Measurements from ENCODE around the gene MRPL38. TPM values are rescaled to one million over a fixed set of nuclear protein-coding genes. Genes with fewer than 3 reads are reported as not detected.

Gene MRPL38
- total and polyA plus RNA-seq, 2 of the 8 experiments (the other 6 are each of a cell fraction or from before 2014, with no cell fraction given): 78.4 to 125 TPM

DNA sequence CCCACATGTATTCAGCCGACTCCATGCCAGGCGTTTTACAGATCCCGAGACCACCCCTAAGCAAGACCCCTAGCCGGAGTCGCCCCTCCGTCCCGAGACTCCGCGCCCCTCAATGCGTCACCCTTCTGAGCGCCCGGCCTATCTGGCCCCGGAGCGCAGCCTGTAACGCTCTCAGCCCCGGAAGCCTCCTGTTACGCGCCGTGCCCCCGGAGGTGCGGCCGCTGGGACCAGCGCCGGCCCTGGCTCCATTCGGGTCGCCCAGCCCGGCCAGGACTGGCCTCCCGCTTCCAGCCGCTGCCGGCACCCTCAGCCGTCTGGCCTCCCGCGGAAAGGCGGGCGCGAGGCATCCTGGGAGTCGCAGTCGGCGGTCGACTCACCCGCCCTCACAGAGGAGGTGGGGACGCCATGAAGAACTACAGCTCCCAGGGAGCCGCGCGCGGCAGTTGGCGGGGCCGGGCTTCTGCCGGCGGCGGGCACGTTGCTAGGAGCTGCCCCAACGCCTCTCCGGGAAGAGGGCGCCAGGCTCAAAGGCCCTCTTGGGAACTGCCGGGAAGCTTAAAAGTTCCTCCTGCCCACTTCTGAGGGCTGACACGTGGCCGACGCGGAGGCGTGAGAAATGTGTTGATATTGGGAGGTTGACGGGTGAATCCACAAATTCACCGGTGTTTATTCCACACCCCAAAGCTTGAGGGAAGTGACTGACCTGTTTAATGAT is 36.2 kb upstream of the MRPL38 start, which contains the start of gene FBF1 (continued):
- TF ChIP-seq, protein P1, sequence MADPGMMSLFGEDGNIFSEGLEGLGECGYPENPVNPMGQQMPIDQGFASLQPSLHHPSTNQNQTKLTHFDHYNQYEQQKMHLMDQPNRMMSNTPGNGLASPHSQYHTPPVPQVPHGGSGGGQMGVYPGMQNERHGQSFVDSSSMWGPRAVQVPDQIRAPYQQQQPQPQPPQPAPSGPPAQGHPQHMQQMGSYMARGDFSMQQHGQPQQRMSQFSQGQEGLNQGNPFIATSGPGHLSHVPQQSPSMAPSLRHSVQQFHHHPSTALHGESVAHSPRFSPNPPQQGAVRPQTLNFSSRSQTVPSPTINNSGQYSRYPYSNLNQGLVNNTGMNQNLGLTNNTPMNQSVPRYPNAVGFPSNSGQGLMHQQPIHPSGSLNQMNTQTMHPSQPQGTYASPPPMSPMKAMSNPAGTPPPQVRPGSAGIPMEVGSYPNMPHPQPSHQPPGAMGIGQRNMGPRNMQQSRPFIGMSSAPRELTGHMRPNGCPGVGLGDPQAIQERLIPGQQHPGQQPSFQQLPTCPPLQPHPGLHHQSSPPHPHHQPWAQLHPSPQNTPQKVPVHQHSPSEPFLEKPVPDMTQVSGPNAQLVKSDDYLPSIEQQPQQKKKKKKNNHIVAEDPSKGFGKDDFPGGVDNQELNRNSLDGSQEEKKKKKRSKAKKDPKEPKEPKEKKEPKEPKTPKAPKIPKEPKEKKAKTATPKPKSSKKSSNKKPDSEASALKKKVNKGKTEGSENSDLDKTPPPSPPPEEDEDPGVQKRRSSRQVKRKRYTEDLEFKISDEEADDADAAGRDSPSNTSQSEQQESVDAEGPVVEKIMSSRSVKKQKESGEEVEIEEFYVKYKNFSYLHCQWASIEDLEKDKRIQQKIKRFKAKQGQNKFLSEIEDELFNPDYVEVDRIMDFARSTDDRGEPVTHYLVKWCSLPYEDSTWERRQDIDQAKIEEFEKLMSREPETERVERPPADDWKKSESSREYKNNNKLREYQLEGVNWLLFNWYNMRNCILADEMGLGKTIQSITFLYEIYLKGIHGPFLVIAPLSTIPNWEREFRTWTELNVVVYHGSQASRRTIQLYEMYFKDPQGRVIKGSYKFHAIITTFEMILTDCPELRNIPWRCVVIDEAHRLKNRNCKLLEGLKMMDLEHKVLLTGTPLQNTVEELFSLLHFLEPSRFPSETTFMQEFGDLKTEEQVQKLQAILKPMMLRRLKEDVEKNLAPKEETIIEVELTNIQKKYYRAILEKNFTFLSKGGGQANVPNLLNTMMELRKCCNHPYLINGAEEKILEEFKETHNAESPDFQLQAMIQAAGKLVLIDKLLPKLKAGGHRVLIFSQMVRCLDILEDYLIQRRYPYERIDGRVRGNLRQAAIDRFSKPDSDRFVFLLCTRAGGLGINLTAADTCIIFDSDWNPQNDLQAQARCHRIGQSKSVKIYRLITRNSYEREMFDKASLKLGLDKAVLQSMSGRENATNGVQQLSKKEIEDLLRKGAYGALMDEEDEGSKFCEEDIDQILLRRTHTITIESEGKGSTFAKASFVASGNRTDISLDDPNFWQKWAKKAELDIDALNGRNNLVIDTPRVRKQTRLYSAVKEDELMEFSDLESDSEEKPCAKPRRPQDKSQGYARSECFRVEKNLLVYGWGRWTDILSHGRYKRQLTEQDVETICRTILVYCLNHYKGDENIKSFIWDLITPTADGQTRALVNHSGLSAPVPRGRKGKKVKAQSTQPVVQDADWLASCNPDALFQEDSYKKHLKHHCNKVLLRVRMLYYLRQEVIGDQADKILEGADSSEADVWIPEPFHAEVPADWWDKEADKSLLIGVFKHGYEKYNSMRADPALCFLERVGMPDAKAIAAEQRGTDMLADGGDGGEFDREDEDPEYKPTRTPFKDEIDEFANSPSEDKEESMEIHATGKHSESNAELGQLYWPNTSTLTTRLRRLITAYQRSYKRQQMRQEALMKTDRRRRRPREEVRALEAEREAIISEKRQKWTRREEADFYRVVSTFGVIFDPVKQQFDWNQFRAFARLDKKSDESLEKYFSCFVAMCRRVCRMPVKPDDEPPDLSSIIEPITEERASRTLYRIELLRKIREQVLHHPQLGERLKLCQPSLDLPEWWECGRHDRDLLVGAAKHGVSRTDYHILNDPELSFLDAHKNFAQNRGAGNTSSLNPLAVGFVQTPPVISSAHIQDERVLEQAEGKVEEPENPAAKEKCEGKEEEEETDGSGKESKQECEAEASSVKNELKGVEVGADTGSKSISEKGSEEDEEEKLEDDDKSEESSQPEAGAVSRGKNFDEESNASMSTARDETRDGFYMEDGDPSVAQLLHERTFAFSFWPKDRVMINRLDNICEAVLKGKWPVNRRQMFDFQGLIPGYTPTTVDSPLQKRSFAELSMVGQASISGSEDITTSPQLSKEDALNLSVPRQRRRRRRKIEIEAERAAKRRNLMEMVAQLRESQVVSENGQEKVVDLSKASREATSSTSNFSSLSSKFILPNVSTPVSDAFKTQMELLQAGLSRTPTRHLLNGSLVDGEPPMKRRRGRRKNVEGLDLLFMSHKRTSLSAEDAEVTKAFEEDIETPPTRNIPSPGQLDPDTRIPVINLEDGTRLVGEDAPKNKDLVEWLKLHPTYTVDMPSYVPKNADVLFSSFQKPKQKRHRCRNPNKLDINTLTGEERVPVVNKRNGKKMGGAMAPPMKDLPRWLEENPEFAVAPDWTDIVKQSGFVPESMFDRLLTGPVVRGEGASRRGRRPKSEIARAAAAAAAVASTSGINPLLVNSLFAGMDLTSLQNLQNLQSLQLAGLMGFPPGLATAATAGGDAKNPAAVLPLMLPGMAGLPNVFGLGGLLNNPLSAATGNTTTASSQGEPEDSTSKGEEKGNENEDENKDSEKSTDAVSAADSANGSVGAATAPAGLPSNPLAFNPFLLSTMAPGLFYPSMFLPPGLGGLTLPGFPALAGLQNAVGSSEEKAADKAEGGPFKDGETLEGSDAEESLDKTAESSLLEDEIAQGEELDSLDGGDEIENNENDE (IDR thresholded peaks at IDR 0.05; ENCODE audit: insufficient replicate concordance, low read length): no peak
- TF ChIP-seq JUN (IDR thresholded peaks at IDR 0.05; ENCODE audit: low read depth, low read length) (no peak), SRF (IDR thresholded peaks at IDR 0.05; ENCODE audit: low read depth, low read length) (0 out of 2 replicates have a peak, but pooled peaks have one; percentile 26), GTF2F1 (IDR thresholded peaks at IDR 0.05; ENCODE audit: borderline replicate concordance, low read depth, low read length) (no peak), EZH2 (IDR thresholded peaks at IDR 0.05; ENCODE audit: low read depth, low read length, severe bottlenecking) (no peak), NANOG (IDR thresholded peaks at IDR 0.05; ENCODE audit: insufficient read depth, low read depth, low read length, poor library complexity, severe bottlenecking) (no peak)
- TF ChIP-seq, protein P2, sequence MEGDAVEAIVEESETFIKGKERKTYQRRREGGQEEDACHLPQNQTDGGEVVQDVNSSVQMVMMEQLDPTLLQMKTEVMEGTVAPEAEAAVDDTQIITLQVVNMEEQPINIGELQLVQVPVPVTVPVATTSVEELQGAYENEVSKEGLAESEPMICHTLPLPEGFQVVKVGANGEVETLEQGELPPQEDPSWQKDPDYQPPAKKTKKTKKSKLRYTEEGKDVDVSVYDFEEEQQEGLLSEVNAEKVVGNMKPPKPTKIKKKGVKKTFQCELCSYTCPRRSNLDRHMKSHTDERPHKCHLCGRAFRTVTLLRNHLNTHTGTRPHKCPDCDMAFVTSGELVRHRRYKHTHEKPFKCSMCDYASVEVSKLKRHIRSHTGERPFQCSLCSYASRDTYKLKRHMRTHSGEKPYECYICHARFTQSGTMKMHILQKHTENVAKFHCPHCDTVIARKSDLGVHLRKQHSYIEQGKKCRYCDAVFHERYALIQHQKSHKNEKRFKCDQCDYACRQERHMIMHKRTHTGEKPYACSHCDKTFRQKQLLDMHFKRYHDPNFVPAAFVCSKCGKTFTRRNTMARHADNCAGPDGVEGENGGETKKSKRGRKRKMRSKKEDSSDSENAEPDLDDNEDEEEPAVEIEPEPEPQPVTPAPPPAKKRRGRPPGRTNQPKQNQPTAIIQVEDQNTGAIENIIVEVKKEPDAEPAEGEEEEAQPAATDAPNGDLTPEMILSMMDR (IDR thresholded peaks at IDR 0.05; ENCODE audit: control extremely low read depth in 1 of 3, insufficient read depth in 1 of 3, low read depth in 1 of 3, low read length in 3 of 3): 0 out of 4 replicates have a peak, but pooled peaks of 1 of the 3 experiments have one; percentile 1
